Lower lobe of right lung (tissue), 2 donors: ENCODE measurements around the gene PROC. TPM values are rescaled to one million over a fixed set of nuclear protein-coding genes. Genes with fewer than 3 reads are reported as not detected.

ENCODE experiments used
- ATAC-seq, 2 donors: fragments of 200-7000 bp; cut with Tn5 transposase; one replicate each; pipeline ENCODE4 v1.9.1; 2020 to 2022; ENCODE audit warnings: mild to moderate bottlenecking in 2 of 2, moderate library complexity in 2 of 2
- DNase-seq: peaks from one replicate; pipeline ENCODE4 v3.0.0-alpha.2; 2020
- H3K27ac ChIP-seq: fragments of 200-600 bp; one replicate; pipeline ENCODE4 v1.8.0; 2022
- H3K27me3 ChIP-seq: fragments of 200-600 bp; one replicate; pipeline ENCODE4 v1.8.0; 2022; ENCODE audit warnings: low read depth
- H3K36me3 ChIP-seq: fragments of 200-600 bp; one replicate; pipeline ENCODE4 v1.8.0; 2022; ENCODE audit warnings: mild to moderate bottlenecking
- H3K4me1 ChIP-seq: fragments of 200-600 bp; one replicate; pipeline ENCODE4 v1.8.0; 2022
- H3K4me3 ChIP-seq: fragments of 200-600 bp; one replicate; pipeline ENCODE4 v1.8.0; 2022; ENCODE audit warnings: mild to moderate bottlenecking
- H3K9me3 ChIP-seq: fragments of 200-600 bp; one replicate; pipeline ENCODE4 v1.8.0; 2022
- intact Hi-C: fragments of 100-400 bp; cut with DNase I; formaldehyde crosslinking; loops from one replicate; pipeline ENCODE4 v1.11.0; 2022
- total RNA-seq: library from RNA; stranded (reverse); fragmentation: NEBNext Ultra II Directional; extraction: Animal tissue kit (Norgen Biotek cat#: 25700); gene quantifications from one replicate; pipeline ENCODE4 v1.2.1, GENCODE V29; 2021
- TF ChIP-seq, protein P1 (sequence below): fragments of 200-600 bp; IDR thresholded peaks from one replicate; pipeline ENCODE4 v1.8.0; 2022; ENCODE audit warnings: antibody characterized with exemption, mild to moderate bottlenecking
- donor health status: DM: no; HTN: yes; CAD: no; lungs with severe emphysema.

The PROC gene
- total RNA-seq, 1 donor from 2014 or later = not detected

DNA sequence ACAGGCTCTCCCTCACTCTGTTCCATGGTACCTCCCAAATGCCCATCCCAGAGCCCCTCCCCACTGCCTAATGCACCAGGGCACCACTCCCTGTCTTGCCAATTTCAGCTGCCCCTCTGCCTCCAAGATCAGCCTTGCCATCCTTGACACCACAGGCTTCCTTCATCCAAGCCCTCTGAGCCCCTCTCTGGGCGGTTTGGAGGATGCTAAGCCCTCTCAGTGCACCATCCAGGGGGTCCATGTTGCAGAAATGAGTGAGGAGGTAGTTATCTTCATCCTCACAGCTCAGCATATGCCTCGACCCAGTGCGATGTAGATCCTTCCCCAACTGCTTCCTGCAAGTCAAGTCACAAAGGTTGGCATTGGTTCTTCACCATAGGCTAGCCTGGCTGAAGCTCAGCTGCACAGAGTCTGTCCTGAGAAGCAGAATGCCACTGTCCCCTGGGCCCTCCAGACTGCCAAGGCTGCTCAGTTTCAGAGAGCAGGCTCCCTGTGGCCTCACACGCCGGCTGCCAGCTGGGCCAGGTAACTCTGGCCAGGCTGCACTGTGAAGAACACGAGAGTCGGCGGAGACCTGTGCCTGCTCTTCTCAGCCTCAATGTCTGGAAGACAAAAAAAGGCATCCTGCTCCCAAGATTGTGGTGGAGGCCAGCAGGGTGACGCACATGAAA is 20.5 kb upstream of the PROC start:
- TF ChIP-seq, protein P1, sequence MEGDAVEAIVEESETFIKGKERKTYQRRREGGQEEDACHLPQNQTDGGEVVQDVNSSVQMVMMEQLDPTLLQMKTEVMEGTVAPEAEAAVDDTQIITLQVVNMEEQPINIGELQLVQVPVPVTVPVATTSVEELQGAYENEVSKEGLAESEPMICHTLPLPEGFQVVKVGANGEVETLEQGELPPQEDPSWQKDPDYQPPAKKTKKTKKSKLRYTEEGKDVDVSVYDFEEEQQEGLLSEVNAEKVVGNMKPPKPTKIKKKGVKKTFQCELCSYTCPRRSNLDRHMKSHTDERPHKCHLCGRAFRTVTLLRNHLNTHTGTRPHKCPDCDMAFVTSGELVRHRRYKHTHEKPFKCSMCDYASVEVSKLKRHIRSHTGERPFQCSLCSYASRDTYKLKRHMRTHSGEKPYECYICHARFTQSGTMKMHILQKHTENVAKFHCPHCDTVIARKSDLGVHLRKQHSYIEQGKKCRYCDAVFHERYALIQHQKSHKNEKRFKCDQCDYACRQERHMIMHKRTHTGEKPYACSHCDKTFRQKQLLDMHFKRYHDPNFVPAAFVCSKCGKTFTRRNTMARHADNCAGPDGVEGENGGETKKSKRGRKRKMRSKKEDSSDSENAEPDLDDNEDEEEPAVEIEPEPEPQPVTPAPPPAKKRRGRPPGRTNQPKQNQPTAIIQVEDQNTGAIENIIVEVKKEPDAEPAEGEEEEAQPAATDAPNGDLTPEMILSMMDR = no peak
- H3K4me1 ChIP-seq = peaks cover 22% of the 10 kb centered on the region
- H3K27me3 ChIP-seq = no peaks in the 10 kb centered on the region
- H3K4me3 ChIP-seq = no peak overlapping the region
- H3K27ac ChIP-seq = no peak overlapping the region
- H3K36me3 ChIP-seq = no peaks in the 10 kb centered on the region
- H3K9me3 ChIP-seq = no peaks in the 10 kb centered on the region
- DNase-seq = no peak
- ATAC-seq = no peak
- intact Hi-C loops = no loop called here

DNA sequence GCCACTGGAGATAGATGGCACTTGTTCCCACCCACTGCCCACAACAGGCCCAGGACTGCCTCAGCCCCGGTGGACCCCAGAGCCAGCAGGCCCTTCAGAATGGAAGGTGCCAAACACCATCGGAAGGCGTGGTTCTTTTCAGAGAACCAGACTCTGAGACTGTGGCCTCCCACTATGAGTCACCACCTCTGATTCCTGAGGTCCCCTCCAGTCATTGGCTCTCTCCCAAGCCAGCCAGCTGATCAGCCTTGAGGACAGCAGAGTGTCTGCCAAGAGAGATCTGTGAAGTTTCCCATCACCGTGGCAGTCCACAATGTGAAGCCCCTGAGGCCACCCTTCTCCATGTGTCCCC is 20.0 kb upstream of the PROC start:
- no peaks in the 10 kb centered on the region for H3K36me3 ChIP-seq
- DNase-seq = peak; percentile 72
- H3K4me1 ChIP-seq = peaks cover 22% of the 10 kb centered on the region
- H3K27me3 ChIP-seq = no peaks in the 10 kb centered on the region
- no peak overlapping the region for H3K27ac ChIP-seq
- H3K4me3 ChIP-seq = no peak overlapping the region
- peak; percentile 77 to 84 for ATAC-seq
- intact Hi-C loops = no loop called here
- TF ChIP-seq, protein P1 = no peak
- no peaks in the 10 kb centered on the region for H3K9me3 ChIP-seq

DNA sequence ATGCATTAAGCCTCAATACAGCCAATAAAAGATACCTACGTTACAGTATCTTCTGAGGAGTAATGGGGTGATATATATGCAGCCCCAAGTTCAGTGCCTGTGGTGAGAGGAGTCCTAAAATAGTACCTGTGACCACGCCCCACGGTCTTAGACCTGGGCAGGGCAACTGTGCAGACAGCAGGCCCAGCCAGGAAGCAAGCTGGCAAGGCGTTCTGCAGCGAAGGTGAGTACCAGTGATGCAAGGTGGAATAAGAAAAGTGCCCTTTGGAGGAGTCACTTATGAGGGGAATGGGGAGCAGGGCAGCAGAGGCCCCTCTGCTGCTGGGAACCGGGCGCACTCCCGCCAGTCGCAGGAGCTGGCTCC is 17.7 kb upstream of the PROC start:
- DNase-seq (peak; percentile 37), ATAC-seq (peak; percentile 66 to 70)
- Histone ChIP-seq H3K9me3 (no peaks in the 10 kb centered on the region), H3K4me1 (peaks cover 35% of the 10 kb centered on the region), H3K4me3 (peak overlapping the region; percentile 27), H3K36me3 (no peaks in the 10 kb centered on the region), H3K27ac (peak overlapping the region; percentile 28), H3K27me3 (no peaks in the 10 kb centered on the region)
- TF ChIP-seq, protein P1 = no peak
- intact Hi-C loops = no loop called here

DNA sequence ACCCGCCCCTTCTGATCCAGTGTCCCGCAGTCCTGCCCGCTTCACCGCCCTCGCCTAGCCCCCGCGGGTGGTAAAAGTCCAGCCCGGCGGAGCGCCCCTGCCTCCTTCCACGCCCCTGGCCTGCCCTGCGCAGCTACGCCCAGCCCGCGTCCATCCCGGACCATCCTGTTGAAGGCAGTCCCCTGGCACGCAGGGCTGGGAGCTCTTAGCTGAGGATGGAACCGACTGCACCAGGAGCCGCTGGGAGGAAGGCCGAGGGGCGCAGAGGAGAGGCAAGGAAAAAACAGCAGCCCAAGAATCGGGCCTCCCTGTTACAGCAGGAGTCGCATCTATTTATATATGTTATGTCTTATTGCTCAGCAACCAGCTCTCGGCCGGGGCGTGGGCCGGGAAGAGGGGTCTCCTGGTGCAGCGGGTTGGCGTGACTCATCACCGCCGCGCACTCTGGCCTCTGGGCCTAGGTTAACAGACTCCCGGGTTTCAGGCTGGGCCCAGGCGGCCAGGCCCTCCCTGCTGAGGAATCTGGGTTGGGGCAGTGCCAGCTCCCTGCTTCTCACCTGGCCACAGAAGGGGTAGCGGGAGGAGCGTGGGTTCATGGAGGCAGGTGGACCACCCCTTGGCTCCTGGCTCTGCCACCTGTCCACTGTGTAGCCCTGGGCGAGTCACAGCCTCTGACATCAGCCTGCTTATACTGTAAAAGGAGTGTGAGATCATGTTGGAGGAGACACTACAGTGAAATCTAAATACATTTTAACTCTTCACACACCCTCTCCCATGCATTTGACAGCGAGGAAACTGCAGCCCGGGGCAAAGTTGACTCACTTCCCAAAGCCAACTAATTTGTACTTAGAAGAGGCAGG is 17.1 kb upstream of the PROC start:
- H3K9me3 ChIP-seq = no peaks in the 10 kb centered on the region
- no peaks in the 10 kb centered on the region for H3K27me3 ChIP-seq
- DNase-seq (peak; percentile 68), ATAC-seq (peak; percentile 76 to 84)
- peak overlapping the region; percentile 28 for H3K27ac ChIP-seq
- H3K36me3 ChIP-seq = no peaks in the 10 kb centered on the region
- peak overlapping the region; percentile 27 for H3K4me3 ChIP-seq
- intact Hi-C loops = no loop called here
- H3K4me1 ChIP-seq = peaks cover 38% of the 10 kb centered on the region
- TF ChIP-seq, protein P1 = no peak

DNA sequence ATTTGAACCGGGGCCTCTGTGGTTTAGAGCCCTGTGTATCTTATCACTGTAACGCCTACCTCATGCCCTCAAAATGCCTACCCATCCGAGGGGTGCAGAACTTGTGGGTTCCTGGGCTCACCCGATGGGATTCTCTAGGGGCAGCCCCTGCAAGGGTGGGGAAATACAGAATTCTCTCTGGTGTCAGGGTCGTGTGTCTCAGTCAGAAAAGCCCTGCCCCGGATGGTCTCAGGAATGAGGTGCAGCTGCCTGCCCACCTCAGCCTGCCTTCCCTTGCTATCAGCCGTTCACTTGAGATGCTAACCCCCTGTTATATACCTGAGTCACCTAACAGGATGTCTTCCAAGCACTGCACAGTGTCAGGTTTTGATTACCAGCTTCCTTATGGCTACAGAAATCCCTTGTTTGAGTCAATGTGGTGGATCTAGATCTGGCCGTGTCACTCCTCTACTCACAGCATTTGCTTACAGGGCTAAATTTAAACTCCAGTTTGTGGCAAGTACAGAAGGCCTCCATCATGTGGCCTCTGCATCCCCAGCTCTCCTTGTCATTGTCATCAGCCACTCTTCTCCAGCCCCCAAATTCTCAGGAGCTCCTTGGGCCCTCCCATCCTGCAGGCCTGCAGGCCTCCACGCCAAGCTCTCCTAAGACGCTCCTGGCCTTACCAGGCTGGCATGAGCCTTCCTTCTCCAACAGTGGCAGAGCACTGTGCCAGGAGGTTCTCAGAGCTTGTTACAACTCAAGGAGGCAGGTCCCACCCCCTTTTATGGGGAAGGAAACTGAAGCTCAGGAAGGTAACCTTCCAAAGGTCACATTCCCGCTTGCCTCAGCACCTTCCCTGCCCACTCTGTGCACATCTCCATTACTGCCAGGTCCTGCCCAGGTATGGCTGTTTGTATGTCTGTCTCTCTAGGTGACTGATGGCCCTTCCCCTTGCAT is 16.2 kb upstream of the PROC start:
- no peak for ATAC-seq
- intact Hi-C loops = no loop called here

More for the DNA sequence above, 16.2 kb upstream of the PROC start:
- Histone ChIP-seq H3K4me3 (no peak overlapping the region), H3K36me3 (no peaks in the 10 kb centered on the region), H3K4me1 (peaks cover 38% of the 10 kb centered on the region), H3K9me3 (no peaks in the 10 kb centered on the region), H3K27ac (no peak overlapping the region), H3K27me3 (no peaks in the 10 kb centered on the region)
- TF ChIP-seq, protein P1 = no peak
- DNase-seq = no peak
